Neural cell (in vitro differentiated cells): ENCODE measurements around the gene CELF4. TPM values are rescaled to one million over a fixed set of nuclear protein-coding genes. Genes with fewer than 3 reads are reported as not detected.

Experiments
- H2AFZ ChIP-seq: fragments of 200-600, 300-800 bp; sonication (generic), shearing (Covaris generic); 2 replicates; pipeline ENCODE4 v1.6.0; 2014; ENCODE audit warnings: low read depth, mild to moderate bottlenecking, antibody characterized with exemption, low read length, moderate library complexity
- H3F3A ChIP-seq: fragments of 200-600 bp; shearing (Covaris generic); 2 replicates; pipeline ENCODE4 v1.6.1; 2016; ENCODE audit warnings: mild to moderate bottlenecking, moderate library complexity, mixed read lengths, antibody characterized with exemption, low read length; ENCODE audit not compliant: insufficient read depth, poor library complexity, severe bottlenecking
- H3K27ac ChIP-seq: fragments of 200-600, 300-800 bp; sonication (generic), shearing (Covaris generic); 2 replicates; pipeline ENCODE4 v1.5.1; 2014; ENCODE audit warnings: mild to moderate bottlenecking, low read length, moderate library complexity
- H3K27me3 ChIP-seq: fragments of 300-800, 200-600 bp; sonication (generic), shearing (Covaris generic); 2 replicates; pipeline ENCODE4 v1.6.0; 2014; ENCODE audit warnings: mild to moderate bottlenecking, low read depth, low read length, moderate library complexity; ENCODE audit not compliant: insufficient read depth
- H3K36me3 ChIP-seq: fragments of 300-800, 200-600 bp; sonication (generic), shearing (Covaris generic); 2 replicates; pipeline ENCODE4 v1.5.1; 2014; ENCODE audit warnings: mild to moderate bottlenecking, antibody characterized with exemption, low read length, moderate library complexity; ENCODE audit not compliant: insufficient read depth
- H3K4me2 ChIP-seq: fragments of 300-800, 200-600 bp; sonication (generic), shearing (Covaris generic); 2 replicates; pipeline ENCODE4 v1.6.0; 2014; ENCODE audit warnings: mild to moderate bottlenecking, low read length
- H3K4me3 ChIP-seq: fragments of 300-800, 200-600 bp; sonication (generic), shearing (Covaris generic); 2 replicates; pipeline ENCODE4 v1.5.1; 2014; ENCODE audit warnings: mild to moderate bottlenecking, low read length, moderate library complexity
- H3K79me2 ChIP-seq: fragments of 200-600 bp; shearing (Covaris generic); replicated peaks from 2 replicates; pipeline ENCODE4 v1.6.0; 2014; ENCODE audit warnings: mild to moderate bottlenecking, low read length, moderate library complexity; ENCODE audit not compliant: insufficient read depth
- H3K9ac ChIP-seq: fragments of 300-800, 200-600 bp; sonication (generic), shearing (Covaris generic); 2 replicates; pipeline ENCODE4 v1.6.1; 2016; ENCODE audit warnings: mild to moderate bottlenecking, low read length, mixed read lengths
- H3K9me2 ChIP-seq: fragments of 200-600 bp; shearing (Covaris generic); 2 replicates; pipeline ENCODE4 v1.6.1; 2016; ENCODE audit warnings: mild to moderate bottlenecking, low read length, mixed read lengths; ENCODE audit not compliant: insufficient read depth
- H3K9me3 ChIP-seq: fragments of 200-600, 300-800 bp; sonication (generic), shearing (Covaris generic); 2 replicates; pipeline ENCODE4 v1.6.1; 2016; ENCODE audit warnings: mild to moderate bottlenecking, mixed run types, low read length, moderate library complexity, mixed read lengths
- H4K20me1 ChIP-seq: fragments of 200-600 bp; shearing (Covaris generic); 2 replicates; pipeline ENCODE4 v1.6.1; 2016; ENCODE audit warnings: mild to moderate bottlenecking, mixed run types; ENCODE audit not compliant: insufficient read depth
- EP300 ChIP-seq: fragments of 450-650 bp; conservative IDR thresholded peaks from 2 replicates; pipeline ENCODE4 v1.6.1; 2014; ENCODE audit warnings: antibody characterized with exemption, mild to moderate bottlenecking, moderate library complexity; ENCODE audit not compliant: poor library complexity, severe bottlenecking
- EZH2 ChIP-seq: fragments of 200-600, 300-800 bp; shearing (Covaris generic), sonication (generic); IDR thresholded peaks from 2 replicates; pipeline ENCODE4 v1.6.1; 2014; ENCODE audit warnings: antibody characterized with exemption, low read length, borderline replicate concordance, mild to moderate bottlenecking; ENCODE audit not compliant: insufficient read depth, poor library complexity, severe bottlenecking
- MXI1 ChIP-seq: fragments of 450-650 bp; conservative IDR thresholded peaks from 2 replicates; pipeline ENCODE4 v1.6.1; 2014; ENCODE audit warnings: antibody characterized with exemption, mild to moderate bottlenecking; ENCODE audit not compliant: poor library complexity, severe bottlenecking
- POLR2AphosphoS5 ChIP-seq: IDR thresholded peaks from 2 replicates; pipeline ENCODE4 v1.6.1; 2012
- RAD21 ChIP-seq: fragments of 450-650 bp; conservative IDR thresholded peaks from 2 replicates; pipeline ENCODE4 v1.6.1; 2014; ENCODE audit warnings: antibody characterized with exemption, mild to moderate bottlenecking, moderate library complexity
- REST ChIP-seq: IDR thresholded peaks from 2 replicates; pipeline ENCODE4 v1.6.1; 2012; ENCODE audit warnings: borderline replicate concordance
- SMC3 ChIP-seq: fragments of 450-650 bp; conservative IDR thresholded peaks from 2 replicates; pipeline ENCODE4 v1.6.1; 2014; ENCODE audit warnings: antibody characterized with exemption, mild to moderate bottlenecking, moderate library complexity; ENCODE audit not compliant: poor library complexity
- TAF1 ChIP-seq: IDR thresholded peaks from 2 replicates; pipeline ENCODE4 v1.6.1; 2012; ENCODE audit warnings: low read depth
- polyA plus RNA-seq: library from polyadenylated mRNA; depleted of rRNA; stranded (reverse); fragments of >200 nt; gene quantifications from 2 replicates; pipeline ENCODE4 v1.2.3, GENCODE V29; 2014
- TF ChIP-seq, protein P1 (sequence below): fragments of 450-650 bp; IDR thresholded peaks from 2 replicates; pipeline ENCODE4 v1.5.1; 2014; ENCODE audit warnings: antibody characterized with exemption, mild to moderate bottlenecking, moderate library complexity; ENCODE audit not compliant: poor library complexity, severe bottlenecking

CELF4 gene
- polyA plus RNA-seq, 1 donor from 2014 or later = 191 TPM

DNA sequence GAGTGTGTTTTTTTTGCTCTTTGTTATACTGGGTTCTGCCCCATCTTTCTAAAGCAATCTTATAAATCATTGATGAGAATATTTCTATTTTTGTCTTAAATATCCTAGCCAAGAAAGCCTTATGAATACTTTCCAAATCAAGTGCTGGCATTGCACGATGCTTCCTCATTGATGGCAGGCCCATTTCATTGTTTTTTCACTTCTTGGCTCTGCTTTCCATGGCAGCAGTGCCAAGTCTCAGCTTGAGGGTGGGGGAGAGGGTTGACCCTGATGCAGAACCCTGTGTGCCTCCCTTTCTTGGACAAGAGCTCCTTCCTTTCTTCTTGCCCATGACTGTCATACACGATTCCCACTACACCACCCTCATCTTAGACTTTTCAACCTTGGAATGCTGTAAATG is 16.7 kb upstream of the CELF4 start:
- Histone ChIP-seq H3K9me2 (no peaks in the 10 kb centered on the region), H2AFZ (no peak overlapping the region), H3K27ac (no peak overlapping the region), H3K27me3 (no peaks in the 10 kb centered on the region), H3K4me3 (no peak overlapping the region), H3K9ac (no peak overlapping the region), H3K79me2 (no peaks in the 10 kb centered on the region), H4K20me1 (no peaks in the 10 kb centered on the region), H3K36me3 (no peaks in the 10 kb centered on the region), H3F3A (no peaks in the 10 kb centered on the region), H3K4me2 (no peak overlapping the region), H3K9me3 (no peaks in the 10 kb centered on the region)
- no peak for TF ChIP-seq POLR2AphosphoS5
- no peak for TF ChIP-seq RAD21
- no peak for TF ChIP-seq REST
- TF ChIP-seq, protein P1, sequence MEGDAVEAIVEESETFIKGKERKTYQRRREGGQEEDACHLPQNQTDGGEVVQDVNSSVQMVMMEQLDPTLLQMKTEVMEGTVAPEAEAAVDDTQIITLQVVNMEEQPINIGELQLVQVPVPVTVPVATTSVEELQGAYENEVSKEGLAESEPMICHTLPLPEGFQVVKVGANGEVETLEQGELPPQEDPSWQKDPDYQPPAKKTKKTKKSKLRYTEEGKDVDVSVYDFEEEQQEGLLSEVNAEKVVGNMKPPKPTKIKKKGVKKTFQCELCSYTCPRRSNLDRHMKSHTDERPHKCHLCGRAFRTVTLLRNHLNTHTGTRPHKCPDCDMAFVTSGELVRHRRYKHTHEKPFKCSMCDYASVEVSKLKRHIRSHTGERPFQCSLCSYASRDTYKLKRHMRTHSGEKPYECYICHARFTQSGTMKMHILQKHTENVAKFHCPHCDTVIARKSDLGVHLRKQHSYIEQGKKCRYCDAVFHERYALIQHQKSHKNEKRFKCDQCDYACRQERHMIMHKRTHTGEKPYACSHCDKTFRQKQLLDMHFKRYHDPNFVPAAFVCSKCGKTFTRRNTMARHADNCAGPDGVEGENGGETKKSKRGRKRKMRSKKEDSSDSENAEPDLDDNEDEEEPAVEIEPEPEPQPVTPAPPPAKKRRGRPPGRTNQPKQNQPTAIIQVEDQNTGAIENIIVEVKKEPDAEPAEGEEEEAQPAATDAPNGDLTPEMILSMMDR = no peak

DNA sequence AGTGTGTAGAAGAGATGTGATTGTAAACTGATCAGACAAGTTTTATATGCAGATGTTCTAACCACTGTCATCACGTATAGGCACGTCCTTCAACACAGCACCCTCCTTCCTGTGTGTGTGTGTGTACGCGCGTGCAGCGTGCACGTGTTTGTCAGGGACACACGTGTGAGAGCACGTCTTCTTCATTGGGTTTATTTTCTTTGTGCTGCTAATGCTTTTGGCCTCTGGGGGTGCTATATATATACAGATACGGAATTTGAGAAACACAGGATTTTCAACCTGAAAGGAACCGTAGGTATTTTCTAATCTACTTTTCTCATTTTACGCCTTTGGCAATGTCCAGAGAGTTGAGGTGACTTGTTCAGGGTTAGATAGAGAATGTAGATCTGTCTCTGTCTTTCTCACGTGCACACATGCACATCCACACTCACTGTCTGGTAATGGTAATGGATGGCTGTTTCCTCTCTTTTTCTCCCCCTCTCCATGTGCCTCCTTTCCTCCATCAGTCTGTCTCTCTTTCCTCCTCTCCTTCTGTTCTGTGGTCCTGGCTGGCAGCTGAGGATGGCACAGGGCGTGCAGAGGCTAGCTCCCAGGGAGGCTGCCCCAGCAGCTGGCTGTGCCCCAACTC is 13.4 kb upstream of the CELF4 start:
- Histone ChIP-seq H3K4me3 (no peak overlapping the region), H4K20me1 (no peaks in the 10 kb centered on the region), H3K36me3 (no peaks in the 10 kb centered on the region), H3K79me2 (no peaks in the 10 kb centered on the region), H3K27ac (no peak overlapping the region), H2AFZ (no peak overlapping the region), H3K4me2 (no peak overlapping the region), H3K27me3 (no peaks in the 10 kb centered on the region), H3K9me3 (no peaks in the 10 kb centered on the region), H3K9me2 (no peaks in the 10 kb centered on the region), H3K9ac (no peak overlapping the region), H3F3A (no peaks in the 10 kb centered on the region)
- peak; percentile 65 for TF ChIP-seq SMC3
- TF ChIP-seq, protein P1 = peak; percentile 83
- TF ChIP-seq TAF1 = no peak
- peak; percentile 30 for TF ChIP-seq MXI1
- no peak for TF ChIP-seq REST
- TF ChIP-seq EZH2 = no peak
- TF ChIP-seq EP300 = no peak
- peak; percentile 75 for TF ChIP-seq RAD21
